ENCODE results near the gene RNASE2.
"Not testable (repeated sequence)": the region's sequence is repeated elsewhere in the genome, so short reads cannot be mapped to it uniquely, and the experiment has no call there.

The RNASE2 gene

DNA sequence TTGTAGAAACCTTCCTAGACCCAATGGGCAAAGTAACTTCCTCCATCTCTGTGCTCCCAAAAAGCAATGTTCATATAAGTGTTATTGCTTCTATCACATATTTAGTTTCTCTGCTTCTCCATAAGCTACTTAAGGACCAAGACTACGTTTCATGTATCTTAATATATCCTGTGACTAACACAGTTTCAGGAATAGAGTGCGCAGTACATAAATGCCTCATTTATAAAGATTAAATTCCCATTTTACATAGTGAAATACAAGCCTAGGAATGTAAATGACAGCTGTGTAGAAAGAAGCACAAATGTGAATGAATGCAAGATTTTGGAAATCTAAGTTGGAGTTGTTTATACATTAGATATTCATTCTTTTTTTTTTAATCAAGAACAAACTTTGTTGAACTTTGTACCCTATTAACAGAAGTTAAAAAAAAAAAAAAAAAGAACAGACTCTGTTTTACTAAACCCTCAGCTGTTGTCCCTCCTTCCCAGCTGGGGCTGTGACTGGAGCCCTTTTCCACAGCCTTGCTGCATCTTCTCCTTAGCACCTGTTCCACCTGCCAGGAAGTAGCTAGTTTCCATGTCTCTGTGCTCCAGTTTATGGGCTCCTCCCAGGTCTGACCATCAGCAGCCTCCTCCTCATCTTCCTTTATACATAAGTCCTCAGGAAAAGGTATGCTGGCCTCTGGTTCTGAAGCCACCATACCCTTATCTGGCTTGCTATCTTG is 27.5 kb downstream of the RNASE2 start:
- DNase-seq (ENCODE audit: low read depth), result no peak

DNA sequence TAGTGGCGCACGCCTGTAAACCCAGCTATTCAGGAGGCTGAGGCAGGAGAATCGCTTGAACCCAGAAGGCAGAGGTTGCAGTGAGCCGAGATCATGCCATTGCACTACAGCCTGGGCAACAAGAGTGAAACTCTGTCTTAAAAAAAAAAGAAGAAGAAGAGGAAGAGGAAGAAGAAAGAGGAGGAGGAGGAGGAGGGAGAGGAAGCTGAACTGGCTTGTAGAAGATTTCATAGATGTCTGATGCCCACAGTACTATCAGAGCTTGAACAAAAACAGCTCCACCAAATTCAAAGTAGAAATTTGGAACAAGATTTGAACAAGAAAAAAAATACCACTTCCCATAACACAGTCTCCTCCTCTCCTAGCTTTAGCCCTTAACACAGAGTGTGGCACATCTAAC is 30.4 kb downstream of the RNASE2 start:
- not testable (repeated sequence) for DNase-seq (ENCODE audit: low read depth)

DNA sequence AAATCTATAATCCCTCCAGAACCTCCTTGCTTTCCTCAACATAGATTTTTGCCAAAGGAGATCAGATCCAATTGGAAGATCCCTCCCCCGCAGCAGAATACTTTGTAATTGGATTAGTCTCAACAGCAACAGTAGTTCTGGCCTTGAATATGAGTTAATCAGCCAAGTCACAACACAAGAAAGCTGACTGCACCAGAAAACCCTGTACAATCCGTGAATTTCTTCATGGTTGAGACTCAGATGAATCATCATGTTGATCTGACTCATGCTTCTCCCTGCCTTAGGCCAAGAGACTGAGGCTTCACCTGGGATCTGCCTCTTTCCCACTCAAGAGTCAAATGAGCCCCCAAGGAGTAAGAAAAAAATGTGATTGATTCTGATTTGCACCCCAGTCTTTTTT is 31.5 kb downstream of the RNASE2 start:
- no peak for DNase-seq (ENCODE audit: low read depth)

DNA sequence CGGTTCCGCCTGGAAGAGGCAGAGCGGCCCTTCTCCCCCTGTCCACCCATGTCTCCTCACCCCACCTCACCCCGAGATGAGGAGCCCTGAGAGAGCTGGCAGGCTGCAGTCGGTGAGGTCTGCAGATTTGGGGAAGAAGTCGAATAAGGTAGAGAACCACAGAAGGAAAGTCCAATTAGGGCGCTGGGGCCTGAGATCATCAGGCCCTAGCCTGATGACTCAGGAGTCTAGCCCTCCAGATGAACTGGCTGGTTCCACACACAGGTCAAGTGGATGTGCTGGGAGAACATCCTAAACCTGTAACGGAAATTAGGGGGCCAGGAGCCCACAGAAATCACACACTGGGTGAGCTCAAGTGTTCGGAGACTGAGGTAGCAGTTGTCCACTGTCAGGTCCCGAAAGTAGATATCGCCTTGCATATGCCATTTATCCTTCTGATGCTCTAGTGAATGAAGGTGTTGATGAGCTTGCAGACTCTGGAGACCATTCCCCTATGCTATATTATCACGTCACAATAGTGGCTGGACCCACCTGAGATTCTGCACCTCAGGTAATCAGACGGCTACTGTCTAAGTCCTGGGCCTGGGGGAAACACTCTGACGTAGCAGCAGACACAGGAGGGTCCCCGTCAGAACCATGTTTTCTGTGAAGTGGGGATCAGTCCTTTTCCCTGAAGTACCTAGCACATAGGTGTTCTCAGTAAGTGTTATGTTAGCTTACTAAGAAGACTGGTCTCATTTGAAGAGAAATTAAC is 33.6 kb downstream of the RNASE2 start:
- no peak for DNase-seq (ENCODE audit: low read depth)

DNA sequence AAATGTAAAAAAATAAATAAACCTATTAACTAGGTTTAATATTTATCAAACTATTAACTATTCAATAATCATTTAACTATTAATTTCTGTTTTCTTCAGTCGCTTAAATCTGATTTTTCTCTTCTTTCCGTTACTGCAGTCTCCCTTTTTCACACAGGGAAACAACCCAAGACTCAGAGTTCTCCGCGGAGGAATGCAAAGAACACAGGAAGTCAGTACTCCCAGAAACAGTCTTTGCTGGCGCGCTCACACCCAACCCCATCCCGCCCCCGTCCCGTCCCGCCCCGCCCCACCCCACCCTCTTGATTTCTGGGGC is 34.1 kb downstream of the RNASE2 start:
- no peak for DNase-seq (ENCODE audit: low read depth)

DNA sequence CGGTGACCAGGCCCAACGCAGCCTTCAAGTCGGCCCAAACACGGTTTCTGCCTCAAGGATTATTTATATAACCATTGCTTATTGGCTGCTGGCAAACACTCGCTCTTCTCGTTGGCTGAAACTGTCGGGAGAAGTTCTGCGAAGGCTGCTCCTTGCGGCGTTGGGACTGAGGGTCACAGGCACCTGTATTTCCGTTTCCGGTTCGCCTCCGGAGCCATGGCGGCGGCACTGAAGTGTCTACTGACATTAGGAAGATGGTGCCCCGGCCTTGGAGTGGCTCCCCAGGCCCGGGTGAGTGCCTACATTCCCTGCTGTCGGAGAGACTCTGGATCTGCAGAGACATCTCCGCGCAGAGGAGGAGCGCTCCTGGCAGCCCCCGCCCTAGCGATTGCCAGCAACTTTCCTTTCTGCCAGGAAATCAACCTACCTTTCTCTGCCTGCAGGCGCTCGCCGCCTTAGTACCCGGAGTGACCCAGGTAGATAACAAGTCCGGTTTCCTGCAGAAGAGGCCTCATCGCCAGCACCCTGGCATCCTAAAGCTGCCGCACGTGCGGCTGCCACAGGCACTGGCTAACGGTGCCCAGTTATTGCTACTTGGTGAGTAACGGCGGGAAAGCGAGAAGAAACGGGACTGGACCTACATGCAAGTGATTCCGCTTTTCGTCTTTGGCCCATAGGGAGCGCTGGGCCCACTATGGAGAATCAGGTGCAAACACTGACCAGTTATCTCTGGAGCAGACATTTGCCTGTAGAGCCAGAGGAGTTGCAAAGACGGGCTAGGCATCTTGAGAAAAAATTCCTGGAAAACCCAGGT is 34.7 kb downstream of the RNASE2 start, which contains the start of gene METTL17:
Gene METTL17, plus strand, starts transcription at position 194 of the 814 bp plus-strand sequence. Its CDS starts 23 bp downstream, at position 217.
- DNase-seq (ENCODE audit: low read depth), result peak; percentile 70

DNA sequence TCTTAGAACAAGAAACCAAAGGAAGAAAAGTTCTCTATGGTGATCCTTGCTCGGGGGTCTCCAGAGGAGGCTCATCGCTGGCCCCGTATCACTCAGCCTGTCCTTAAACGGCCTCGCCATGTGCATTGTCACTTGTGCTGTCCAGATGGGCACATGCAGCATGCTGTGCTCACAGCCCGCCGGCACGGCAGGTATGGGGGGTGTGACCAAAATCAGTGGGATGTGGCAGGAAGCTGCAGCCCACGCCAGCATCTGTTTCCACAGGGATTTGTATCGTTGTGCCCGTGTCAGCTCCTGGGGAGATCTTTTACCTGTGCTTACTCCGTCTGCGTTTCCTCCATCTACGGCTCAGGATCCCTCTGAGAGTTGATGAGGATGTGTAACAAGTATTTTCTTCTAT is 41.2 kb downstream of the RNASE2 start:
- no peak for DNase-seq (ENCODE audit: low read depth)

DNA sequence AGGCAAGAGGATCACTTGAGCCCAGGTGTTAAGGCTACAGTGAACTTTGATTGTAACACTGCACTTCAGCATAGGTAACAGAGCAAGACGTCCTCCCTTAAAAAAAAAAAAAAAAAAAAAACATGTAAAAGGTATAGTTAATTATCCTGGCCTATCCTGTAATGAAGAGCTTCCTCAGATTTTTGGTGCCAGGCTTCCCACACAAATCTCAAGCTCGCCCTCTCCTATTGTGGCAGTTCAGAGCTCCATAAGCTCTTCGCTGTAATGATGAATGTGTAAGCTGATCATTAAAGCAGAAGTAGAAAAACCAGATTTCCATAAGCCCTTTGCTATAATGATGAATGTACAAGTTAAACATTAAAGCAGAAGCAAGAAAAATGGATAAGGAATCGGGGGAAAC is 41.8 kb downstream of the RNASE2 start:
- no peak for DNase-seq (ENCODE audit: low read depth)

DNA sequence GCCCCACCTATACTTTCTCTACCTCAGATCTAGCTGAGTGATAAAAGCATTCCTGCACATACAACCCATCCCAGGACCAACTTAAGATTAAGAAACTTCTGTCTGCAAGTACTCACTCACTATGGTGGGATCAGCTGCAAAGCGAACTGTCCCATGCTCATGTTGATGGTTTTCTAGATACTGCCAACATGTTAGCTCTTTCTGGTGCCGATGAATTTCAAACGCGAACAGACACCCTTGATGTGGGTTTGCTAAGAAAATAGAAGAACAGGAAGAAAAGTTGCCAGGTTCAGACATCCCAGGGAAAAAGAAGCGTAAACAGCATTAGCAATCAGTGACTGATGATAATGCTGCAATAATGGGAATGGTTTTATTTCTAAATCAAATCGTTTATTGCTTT is 42.3 kb downstream of the RNASE2 start:
- no peak for DNase-seq (ENCODE audit: low read depth)

DNA sequence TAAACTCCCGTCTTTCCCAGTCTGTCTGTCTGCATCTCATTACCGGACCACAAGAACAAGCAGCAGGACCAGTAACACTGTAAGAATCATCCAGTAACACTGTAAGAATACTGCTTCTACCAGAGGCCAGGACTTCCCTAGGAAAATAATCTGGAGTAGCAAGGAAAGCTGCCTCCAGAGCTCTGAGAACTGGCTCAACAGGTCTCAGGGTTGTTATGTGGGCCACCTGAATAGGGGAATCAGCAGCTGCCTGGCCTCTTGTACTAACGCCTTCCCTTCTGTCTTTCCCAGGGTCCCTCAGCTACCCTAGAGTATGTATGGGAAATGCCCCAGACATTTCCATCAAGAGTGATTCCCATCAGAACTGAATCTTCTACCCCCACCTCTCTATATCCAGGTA is 42.9 kb downstream of the RNASE2 start:
- DNase-seq (ENCODE audit: low read depth), result no peak

DNA sequence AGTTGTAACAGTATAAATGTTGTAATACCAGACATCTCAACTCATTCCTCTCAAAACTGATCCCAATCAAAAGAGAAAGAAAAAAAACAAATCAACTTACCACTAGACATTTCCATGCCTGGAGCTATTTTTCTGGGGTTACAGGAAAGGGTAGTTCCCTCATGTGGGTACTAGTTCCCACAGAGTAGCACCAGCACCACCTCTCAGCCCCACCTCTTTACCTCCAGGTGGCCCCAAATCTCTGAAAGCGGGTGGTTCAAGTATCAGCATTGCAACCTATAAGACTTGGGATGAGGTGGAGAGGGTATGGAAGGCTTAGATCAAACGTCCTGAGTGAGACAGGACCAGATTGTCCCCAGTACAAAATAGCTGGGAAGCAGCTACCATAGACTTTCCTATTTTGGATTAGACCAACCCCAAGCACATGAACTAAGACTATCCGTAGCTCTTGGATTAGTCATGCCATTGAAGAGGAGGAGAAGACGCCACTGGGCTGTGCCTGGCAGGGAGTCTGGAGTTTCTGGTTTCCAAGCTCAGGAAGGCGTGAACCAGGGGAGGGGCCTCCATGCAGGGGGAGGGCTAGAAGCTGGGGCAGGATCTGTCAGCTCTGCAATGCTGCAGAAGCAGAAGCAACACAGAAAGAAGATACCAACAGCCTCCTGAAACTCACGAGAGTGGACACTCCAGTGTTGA is 43.5 kb downstream of the RNASE2 start, which contains the start of gene SLC39A2:
Gene SLC39A2, plus strand, starts transcription at position 620 of the 693 bp plus-strand sequence. CDS start 154 bp downstream, outside the sequence.
- no peak for DNase-seq (ENCODE audit: low read depth)

DNA sequence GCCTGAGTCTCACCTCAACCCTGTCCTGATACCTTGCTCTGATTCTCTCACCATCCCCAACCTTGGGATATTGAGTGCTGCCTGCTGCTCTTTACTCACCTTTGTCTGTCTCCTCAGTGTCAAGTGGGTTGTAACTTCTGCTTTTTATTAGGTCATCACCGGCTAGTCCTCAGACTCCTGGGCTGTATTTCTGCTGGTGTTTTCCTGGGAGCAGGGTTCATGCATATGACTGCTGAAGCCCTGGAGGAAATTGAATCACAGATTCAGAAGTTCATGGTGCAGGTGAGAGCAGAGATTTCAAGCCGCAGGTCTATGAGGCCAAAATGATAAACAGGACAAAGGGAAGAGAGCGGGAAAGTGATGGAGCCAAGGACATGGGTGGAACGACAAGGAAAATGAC is 44.3 kb downstream of the RNASE2 start:
- no peak for DNase-seq (ENCODE audit: low read depth)

DNA sequence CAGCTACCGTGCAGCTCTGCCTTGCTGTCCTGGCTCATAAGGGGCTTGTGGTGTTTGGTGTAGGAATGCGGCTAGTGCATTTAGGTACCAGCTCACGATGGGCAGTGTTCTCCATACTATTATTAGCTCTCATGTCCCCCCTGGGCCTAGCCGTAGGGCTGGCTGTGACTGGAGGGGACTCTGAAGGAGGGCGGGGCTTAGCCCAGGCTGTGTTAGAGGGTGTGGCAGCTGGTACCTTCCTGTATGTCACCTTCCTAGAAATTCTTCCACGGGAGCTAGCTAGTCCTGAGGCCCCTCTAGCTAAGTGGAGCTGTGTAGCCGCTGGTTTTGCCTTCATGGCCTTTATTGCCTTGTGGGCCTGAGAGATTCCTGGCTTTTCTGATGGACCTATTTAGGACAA is 45.9 kb downstream of the RNASE2 start:
- no peak for DNase-seq (ENCODE audit: low read depth)

DNA sequence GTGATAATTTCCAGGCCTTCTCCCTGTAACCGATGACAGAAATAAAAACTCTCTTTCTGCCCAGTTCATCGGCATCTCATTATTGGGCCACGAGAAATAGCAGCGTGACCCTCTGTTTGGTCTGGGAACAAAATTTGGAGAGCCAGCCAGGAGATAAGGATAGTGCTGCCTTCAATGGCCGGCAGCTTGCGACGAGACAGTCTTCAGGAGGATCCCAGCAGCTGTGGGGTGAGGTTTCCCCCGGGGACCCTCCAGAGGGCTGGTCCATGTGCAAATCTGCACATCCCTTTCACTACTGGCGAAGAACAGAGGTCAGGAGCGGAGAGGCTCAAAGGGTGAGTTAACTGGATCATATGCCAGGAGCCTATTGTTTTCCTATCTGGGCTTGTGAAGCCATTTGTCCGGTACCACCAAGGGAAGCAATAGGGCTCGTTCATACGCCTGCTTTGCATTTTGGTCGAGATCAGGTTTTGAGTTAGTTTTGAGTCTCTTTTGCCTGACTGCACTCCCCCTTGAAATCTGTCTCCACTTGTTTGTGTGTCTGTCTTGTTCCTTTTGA is 48.6 kb downstream of the RNASE2 start:
- DNase-seq (ENCODE audit: low read depth), result no peak
